HG03469 (cell line): ENCODE measurements around the gene UGGT1.

Experiments
- ATAC-seq: cut with Tn5 transposase; IDR thresholded peaks from one replicate; pipeline ENCODE4 v1.9.1; 2021; ENCODE audit warnings: mild to moderate bottlenecking, moderate library complexity, moderate number of reproducible peaks; ENCODE audit not compliant: unreplicated experiment

Gene UGGT1, protein sequence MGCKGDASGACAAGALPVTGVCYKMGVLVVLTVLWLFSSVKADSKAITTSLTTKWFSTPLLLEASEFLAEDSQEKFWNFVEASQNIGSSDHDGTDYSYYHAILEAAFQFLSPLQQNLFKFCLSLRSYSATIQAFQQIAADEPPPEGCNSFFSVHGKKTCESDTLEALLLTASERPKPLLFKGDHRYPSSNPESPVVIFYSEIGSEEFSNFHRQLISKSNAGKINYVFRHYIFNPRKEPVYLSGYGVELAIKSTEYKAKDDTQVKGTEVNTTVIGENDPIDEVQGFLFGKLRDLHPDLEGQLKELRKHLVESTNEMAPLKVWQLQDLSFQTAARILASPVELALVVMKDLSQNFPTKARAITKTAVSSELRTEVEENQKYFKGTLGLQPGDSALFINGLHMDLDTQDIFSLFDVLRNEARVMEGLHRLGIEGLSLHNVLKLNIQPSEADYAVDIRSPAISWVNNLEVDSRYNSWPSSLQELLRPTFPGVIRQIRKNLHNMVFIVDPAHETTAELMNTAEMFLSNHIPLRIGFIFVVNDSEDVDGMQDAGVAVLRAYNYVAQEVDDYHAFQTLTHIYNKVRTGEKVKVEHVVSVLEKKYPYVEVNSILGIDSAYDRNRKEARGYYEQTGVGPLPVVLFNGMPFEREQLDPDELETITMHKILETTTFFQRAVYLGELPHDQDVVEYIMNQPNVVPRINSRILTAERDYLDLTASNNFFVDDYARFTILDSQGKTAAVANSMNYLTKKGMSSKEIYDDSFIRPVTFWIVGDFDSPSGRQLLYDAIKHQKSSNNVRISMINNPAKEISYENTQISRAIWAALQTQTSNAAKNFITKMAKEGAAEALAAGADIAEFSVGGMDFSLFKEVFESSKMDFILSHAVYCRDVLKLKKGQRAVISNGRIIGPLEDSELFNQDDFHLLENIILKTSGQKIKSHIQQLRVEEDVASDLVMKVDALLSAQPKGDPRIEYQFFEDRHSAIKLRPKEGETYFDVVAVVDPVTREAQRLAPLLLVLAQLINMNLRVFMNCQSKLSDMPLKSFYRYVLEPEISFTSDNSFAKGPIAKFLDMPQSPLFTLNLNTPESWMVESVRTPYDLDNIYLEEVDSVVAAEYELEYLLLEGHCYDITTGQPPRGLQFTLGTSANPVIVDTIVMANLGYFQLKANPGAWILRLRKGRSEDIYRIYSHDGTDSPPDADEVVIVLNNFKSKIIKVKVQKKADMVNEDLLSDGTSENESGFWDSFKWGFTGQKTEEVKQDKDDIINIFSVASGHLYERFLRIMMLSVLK (N-terminal part only)

DNA sequence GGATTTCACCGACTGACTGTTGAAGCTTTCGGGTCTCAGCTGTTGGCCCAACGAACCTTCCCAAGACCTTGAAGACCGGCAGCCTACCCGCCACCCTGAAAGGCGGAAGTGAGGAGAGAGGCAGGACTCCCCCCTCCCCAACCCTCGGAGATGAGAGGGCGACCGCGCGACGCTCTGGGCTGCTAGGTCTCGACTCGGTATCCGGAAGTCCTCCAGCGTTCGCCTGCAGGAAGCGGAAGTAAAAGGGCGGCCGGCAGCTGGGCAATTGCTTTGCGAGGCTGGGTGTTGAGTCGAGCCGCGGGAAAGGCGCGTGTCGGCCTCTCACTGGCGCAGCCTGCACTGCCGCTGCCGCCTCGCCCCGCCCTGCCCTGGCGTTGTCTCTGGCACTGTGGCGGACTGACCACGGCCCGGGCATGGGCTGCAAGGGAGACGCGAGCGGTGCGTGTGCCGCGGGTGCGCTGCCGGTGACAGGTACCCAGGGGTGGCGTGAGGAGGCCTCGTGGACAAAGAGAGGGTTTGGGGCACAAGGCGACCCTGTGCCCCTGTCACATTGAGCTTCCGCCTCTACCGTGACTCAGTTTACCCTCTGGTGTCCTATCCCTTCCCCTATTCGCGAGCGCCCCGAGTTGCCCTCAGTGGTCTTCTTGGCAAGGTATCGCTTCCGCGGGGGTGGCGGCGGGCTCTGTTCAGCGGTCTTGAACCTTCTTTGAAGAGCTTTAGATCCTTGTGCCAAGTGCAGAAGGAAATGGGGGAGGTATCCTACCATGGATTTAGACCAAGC, at the start of gene UGGT1:
TSS of gene UGGT1 (plus strand) at position 256 of the 781 bp plus-strand sequence. CDS start at position 414, 158 bp downstream.
- peak; percentile 83 for ATAC-seq

DNA sequence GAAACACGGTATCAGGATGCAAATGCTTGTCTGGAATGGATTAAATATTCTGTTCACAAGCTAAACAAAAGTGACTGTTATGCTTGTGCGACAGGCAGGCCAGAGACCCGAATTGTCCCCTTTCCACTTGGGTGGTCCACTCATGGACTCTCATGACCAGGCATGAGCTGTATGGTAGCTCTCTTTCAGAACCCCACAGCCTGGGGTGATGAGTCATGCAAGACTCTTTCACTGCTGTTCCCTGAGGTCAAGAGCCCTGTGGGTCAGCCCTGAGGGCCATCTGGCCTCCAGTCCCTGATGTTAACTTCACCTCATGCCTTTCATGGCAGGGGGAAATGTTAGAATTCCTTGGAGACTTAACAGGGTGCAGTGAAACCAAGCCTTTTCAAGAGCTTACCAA, 49.4 kb upstream of the UGGT1 start:
- ATAC-seq: no peak

DNA sequence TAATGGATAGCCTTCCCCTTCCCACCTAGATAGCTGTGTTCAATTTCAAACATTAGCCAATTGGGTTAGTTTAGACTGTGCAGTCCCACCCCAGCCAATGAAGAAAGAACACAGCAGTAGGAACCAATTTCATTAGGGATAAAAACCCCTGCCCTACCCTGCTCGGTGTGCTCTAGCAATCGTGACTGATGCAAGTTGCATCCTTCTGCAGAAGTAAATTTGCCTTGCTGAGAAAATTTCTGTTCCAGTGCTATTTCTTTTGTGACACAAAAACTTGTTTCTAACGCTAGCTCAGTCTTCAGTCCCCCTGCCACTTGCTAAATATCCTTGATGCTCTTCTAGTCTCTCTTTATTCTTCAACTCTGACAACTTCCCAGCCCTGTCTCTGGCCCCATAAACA, 48.0 kb upstream of the UGGT1 start:
- no peak for ATAC-seq

DNA sequence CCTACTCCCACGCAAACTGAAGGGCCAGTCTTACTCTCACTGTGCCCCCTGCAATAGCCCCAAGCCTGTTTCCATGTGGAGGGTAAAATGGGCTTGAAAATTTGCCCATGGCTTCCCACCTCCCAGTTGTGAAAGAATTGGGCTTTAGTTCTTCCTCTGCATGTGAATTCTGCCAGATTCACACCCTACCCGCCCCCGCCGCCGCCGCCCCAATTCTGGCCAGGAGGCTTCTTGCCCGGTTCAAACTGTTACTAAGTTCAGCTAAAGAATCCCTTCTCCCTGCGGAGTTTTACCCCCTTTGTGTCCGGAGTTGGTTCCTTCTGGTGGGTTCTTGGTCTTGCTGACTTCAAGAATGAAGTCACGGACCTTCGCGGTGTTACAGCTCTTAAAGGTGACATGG, 37.7 kb upstream of the UGGT1 start:
- no peak for ATAC-seq

DNA sequence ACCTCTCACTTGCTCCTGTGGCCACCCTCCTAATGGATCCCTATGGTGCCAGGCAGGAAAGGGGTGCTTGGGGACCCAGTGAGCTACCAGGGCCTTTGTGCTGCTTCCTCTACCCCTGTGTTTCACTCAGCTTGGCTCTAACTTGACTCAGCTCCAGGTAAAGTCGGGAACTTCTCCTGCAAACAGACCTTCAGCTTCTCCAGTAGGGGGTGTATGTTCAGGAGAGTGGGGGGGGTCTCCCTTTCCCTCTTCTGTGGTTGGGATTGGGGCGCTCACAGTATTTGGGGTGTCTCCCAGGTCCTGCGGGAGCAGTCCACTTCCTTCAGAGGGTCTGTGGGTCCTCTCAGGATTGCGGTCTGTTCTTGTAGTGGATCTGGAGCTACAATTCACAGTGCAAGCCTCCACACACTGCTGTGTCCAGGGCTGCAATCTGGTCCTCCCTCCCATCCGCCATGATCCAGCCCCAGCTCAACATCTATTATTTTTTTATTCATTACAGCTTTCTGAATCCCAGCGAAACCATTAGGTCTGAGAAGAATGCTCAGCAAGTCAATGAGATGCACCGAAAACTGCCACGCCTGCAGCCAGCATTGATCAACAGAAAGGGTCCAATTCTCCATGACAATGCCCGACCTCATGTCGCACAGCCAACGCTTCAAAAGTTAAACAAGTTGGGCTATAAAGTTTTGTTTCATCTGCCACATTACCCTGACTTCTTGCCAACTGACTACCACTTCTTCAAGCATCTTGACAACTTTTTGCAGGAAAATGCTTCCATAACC, 36.7 kb upstream of the UGGT1 start:
- no peak for ATAC-seq

DNA sequence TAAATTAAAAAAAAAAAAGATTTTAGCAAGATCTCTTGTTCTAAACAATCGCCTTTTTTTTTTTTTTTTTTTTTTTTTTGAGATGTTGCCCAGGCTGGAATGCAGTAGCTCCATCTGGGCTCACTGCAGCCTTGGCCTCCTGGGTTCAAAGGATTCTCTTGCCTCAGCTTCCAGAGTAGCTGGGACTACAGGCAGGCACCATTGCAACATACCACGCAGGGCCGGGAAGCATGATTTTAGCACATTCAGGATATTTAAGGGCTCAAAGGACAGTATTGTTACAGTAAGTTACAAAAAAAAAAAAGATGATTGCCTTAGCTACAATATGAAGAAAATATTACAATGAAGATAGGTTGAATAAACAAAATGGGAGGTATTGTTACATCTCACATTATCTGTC, 33.7 kb upstream of the UGGT1 start:
- no peak for ATAC-seq

DNA sequence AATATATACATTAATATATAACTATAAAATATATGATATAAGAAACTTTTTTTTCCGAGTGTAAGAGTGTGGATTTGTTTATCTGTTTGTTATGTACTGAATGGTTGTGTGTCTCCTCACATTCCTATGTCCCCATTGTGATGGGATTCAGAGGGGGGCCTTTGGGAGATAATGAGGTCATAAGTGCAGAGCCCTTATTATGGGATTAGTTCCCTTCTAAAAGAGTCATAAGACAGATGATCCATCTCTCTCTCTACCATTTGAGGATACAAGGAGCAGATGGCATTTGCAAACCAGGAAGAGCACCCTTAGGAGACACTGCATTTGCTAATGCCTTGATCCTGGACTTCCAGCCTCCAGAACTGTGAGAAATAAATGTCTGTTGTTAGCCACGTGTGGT, 32.9 kb upstream of the UGGT1 start:
- ATAC-seq: no peak

DNA sequence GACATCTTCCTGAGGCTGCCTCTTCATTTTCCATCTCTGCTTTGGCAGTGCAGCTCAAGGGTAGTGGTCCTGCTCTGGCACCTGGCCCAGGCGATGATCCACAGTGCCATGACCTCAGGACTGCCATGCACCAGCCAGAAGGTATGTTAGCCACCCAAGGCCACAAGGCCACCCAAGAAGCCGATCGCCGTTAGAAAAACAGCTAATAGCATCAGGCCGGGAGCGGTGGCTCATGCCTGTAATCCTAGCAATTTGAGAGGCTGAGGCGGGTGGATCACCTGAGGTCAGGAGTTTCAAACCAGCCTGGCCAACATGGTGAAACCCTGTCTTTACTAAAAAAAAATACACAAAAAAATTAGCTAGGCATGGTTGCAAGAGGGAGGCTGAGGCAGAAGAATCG, 28.4 kb upstream of the UGGT1 start:
- ATAC-seq: no peak

DNA sequence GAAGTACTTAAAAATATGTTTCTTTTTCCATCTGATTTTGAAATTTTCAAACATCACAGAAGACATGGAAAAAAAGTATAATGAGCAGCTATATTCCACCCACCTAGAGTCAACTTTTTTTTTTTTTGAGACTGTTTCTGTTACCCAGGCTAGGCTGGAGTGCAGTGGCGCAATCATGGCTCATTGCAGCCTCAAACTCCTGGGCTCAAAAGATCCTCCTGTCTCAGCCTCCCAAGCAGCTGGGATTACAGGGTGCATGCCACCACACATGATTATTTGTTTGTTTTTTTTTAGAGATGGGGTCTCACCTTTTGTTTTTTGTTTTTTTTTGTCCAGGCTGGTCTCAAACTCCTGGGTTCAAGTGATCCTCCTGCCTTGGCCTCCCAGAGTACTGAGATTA, 26.6 kb upstream of the UGGT1 start:
- no peak for ATAC-seq

DNA sequence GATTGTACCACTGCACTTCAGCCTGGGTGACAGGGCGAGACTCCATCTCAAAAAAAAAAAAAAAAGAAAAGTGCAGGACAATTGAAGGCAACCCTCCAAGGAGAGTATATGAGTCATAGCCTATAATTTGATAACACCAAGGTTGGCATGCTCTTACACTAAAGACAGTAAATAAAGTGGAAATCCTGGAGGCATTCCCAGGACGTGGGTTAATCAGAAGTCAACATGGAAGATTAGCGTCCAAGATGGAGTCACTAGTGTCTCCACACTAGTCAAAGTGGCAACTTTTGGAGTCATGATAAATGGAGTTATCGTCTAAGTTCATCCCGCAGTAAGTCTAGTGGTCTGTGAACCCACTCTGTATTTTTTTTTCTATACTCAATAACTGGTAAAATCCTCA, 21.2 kb upstream of the UGGT1 start:
- ATAC-seq: no peak

DNA sequence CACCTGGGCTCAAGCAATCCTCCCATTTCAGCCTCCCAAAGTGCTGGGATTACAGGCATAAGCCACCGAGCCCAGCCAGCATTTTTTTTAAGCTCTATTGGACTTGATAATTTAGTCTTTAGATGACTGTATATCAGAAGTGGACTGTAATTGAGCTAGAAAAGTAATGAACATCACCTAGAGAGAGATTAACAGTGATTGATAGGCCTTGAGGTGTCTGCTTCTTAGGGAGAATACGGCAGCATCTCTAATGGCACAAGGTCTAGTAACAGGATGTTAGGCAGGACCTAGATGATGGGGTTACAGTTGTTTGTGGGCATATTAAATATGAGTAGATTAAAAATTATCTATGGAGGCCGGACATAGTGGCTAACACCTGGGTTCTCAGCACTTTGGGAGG, 17.7 kb upstream of the UGGT1 start:
- ATAC-seq: no peak

DNA sequence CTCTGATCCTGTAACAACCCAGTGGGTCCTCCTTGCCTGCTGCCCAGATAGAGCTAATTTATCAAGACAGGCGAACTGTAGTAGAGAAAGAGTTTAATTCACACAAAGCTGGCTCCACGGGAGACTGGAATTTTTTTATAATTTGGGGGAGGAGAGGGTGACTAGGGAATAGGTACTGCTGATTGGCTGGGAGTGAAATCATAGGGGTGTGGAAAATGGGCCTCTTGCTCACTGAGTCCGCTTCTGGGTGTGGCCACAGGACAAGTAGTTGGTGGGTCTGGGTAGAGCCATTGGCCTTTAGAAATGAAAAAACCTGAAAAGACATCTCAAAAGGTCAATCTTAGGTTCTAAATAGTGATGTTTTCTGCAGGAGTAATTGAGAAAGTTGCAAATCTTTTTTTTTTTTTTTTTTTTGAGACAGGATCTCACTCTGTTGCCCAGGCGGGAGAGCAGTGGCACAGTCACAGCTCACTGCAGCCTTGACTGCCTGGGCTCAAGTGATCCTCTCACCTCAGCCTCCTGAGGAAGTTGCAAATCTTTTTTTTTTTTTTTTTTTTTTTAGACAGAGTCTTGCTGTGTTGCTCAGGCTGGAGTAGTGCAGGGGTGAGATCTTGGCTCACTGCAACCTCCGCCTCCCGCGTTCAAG, 14.4 kb upstream of the UGGT1 start:
- no peak for ATAC-seq

DNA sequence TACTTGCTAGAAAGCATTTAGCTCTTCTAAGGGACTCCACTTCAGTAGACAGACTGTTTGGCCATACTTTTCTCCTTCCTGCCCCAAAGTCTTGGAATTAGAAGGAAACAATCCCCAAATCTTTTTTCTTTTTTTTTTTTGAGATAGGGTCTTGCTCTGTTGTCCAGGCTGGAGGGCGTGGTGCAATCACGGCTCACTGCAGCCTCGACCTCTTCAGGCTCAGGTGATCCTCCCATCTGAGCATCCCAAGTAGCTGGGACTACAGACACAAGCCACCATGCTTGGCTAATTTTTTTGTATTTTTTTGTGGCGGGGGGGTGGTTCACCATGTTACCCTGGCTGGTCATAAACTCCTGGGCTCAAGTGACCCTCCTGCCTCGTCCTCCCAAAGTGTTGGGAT, 6.2 kb upstream of the UGGT1 start:
- ATAC-seq: no peak

DNA sequence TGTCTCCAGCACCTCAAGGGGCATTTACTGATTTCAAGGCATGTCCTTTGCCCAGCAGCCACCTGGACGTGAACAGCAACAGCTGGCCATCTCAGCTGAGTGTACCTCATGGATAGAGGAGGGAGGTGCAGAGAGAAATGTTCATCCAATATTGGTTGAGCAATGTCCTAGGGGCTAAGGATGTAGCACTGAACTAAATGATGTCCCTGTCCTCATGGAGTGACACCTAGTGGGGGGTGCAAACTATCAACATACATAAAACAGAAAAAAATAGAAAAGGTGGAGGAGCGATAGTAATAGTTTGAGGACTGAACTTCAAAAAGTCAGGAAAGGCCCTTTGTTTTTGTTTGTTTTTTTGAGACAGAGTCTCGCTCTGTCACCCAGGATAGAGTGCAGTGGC, 4.8 kb upstream of the UGGT1 start:
- ATAC-seq: no peak

DNA sequence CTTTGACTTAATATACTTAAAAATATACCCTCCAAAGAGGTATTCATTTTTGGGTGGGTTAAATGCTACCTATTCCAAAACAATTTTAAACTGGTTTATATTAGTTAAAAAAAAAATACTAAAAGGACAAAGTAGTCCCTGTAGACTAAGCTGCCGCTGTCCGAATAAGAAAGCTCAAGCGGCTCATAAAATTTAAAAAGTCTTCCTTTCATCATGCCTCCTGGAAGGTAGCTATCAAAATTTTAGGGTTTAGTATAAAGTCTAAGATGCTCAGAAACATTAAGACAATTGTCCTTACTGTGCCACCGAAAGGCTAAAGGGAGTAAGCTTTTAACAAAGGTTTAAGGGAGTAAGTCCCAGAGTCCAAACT, 440 bp upstream of the UGGT1 start:
- no peak for ATAC-seq

DNA sequence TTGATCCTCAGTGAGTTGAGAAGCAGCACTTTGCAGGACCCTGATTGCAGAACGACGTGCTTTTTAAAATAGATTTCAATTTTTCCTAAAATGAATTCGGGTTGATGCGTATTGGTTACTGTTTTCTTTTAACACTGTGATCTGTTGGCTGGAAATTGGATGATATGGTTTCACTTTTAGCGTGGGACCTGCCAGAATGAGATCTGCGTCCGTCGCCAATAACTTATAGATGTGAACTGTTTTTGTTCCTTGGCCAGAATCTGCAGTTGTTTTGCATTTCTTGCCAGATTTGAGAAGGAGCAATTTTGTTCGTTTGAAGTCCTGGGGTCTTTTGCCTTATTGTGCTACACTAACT, 703 bp downstream of the UGGT1 start:
- no peak for ATAC-seq

DNA sequence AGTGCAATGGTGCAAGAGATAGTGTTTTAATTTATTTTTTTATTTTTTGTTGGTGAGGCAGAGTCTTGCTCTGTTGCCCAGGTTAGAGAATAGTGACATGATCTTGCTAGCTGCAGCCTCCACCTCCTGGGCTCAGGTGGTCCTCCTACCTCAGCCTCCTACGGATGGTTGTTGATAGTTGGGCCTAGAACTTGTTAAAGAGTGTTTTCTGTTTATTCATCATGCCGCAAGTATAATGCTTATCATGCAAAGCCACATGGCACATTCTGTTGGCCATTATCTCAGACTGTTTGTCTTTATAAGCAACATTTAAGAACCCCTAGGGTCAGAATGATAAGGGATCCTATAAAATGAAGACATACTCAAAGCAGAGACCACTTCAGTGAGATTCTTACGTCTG, 1.7 kb downstream of the UGGT1 start:
- ATAC-seq: no peak

DNA sequence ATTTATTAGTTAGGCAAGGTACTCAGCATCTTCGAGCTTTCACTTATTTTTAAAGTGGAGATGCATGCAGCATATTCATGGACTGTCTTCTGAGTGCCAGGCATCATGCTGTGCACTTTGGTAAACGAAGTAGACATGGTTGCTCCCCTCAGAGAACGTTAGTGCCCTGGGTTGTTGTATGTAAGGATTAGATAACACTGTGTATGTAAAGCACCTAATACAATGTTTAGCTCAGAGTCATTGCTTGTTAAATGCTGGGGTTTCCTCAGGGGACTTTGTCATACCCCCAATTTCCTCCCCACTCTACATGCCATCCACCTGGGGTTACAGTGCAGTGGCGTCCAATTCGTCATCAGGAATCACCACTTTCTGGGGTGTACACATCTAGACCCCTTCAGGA, 2.8 kb downstream of the UGGT1 start:
- no peak for ATAC-seq

DNA sequence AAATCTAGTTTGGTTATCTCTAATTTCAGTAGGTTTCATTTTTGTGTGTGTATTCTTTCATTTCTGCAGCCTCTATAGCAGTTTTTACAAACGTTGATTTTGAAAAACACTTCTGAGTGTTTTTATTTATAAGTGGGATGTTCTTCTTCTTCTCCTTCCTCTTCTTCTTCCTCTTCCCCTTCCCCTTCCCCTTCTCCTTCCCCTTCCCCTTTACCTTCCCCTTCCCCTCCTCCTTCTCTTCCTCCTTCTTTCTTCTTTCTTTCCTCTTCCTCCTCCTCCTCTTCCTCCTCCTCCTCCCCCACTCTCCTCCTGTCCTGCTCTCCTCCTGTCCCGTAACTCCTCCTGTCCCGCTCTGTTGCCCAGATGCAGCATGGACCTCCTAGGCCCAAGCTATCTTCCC, 4.2 kb downstream of the UGGT1 start:
- ATAC-seq: no peak
